ENCODE results near the gene ESPNL.

DNA sequence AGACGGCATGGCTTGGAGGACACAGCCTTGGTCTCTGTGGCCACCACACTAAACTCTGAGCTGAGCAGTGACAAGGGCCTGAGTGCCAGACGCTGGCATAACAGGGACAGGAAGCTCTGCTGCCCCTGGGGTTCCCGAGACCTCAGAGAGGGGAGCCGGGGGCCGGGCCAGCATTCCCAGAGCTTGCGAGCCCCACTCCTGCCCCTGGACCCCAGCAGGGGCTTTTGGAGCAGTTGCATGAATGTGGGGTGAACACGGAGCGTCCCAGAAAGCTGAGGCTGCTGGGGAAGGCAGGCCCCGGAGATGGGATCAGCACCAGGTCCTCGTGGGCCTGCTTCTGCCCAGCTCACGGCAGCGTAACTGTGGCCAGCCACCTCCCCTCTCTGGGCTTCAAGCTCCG, 51.1 kb downstream of the ESPNL start:
- no peak for TF ChIP-seq YY1 (IDR thresholded peaks at IDR 0.05)
- TF ChIP-seq, protein P1, sequence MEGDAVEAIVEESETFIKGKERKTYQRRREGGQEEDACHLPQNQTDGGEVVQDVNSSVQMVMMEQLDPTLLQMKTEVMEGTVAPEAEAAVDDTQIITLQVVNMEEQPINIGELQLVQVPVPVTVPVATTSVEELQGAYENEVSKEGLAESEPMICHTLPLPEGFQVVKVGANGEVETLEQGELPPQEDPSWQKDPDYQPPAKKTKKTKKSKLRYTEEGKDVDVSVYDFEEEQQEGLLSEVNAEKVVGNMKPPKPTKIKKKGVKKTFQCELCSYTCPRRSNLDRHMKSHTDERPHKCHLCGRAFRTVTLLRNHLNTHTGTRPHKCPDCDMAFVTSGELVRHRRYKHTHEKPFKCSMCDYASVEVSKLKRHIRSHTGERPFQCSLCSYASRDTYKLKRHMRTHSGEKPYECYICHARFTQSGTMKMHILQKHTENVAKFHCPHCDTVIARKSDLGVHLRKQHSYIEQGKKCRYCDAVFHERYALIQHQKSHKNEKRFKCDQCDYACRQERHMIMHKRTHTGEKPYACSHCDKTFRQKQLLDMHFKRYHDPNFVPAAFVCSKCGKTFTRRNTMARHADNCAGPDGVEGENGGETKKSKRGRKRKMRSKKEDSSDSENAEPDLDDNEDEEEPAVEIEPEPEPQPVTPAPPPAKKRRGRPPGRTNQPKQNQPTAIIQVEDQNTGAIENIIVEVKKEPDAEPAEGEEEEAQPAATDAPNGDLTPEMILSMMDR (IDR thresholded peaks at IDR 0.05; ENCODE audit: low read depth, low read length, missing input control) = no peak
- TF ChIP-seq HNF4G (IDR thresholded peaks at IDR 0.05) = no peak
- no peak for TF ChIP-seq RAD21 (IDR thresholded peaks at IDR 0.05)
- TF ChIP-seq, protein P2, sequence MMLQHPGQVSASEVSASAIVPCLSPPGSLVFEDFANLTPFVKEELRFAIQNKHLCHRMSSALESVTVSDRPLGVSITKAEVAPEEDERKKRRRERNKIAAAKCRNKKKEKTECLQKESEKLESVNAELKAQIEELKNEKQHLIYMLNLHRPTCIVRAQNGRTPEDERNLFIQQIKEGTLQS (IDR thresholded peaks at IDR 0.05) = no peak
- TF ChIP-seq, protein P3, sequence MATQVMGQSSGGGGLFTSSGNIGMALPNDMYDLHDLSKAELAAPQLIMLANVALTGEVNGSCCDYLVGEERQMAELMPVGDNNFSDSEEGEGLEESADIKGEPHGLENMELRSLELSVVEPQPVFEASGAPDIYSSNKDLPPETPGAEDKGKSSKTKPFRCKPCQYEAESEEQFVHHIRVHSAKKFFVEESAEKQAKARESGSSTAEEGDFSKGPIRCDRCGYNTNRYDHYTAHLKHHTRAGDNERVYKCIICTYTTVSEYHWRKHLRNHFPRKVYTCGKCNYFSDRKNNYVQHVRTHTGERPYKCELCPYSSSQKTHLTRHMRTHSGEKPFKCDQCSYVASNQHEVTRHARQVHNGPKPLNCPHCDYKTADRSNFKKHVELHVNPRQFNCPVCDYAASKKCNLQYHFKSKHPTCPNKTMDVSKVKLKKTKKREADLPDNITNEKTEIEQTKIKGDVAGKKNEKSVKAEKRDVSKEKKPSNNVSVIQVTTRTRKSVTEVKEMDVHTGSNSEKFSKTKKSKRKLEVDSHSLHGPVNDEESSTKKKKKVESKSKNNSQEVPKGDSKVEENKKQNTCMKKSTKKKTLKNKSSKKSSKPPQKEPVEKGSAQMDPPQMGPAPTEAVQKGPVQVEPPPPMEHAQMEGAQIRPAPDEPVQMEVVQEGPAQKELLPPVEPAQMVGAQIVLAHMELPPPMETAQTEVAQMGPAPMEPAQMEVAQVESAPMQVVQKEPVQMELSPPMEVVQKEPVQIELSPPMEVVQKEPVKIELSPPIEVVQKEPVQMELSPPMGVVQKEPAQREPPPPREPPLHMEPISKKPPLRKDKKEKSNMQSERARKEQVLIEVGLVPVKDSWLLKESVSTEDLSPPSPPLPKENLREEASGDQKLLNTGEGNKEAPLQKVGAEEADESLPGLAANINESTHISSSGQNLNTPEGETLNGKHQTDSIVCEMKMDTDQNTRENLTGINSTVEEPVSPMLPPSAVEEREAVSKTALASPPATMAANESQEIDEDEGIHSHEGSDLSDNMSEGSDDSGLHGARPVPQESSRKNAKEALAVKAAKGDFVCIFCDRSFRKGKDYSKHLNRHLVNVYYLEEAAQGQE (IDR thresholded peaks at IDR 0.05) = no peak
- TF ChIP-seq TAF1 (conservative IDR thresholded peaks at IDR 0.05) = no peak
- TF ChIP-seq, protein P4, sequence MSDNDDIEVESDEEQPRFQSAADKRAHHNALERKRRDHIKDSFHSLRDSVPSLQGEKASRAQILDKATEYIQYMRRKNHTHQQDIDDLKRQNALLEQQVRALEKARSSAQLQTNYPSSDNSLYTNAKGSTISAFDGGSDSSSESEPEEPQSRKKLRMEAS (IDR thresholded peaks at IDR 0.05) = no peak
- no peak for TF ChIP-seq GABPA (IDR thresholded peaks at IDR 0.05 in 1 of 2, conservative IDR thresholded peaks at IDR 0.05 in 1 of 2)
- no peak for TF ChIP-seq FOXA1 (IDR thresholded peaks at IDR 0.05)
- TF ChIP-seq, protein P5, sequence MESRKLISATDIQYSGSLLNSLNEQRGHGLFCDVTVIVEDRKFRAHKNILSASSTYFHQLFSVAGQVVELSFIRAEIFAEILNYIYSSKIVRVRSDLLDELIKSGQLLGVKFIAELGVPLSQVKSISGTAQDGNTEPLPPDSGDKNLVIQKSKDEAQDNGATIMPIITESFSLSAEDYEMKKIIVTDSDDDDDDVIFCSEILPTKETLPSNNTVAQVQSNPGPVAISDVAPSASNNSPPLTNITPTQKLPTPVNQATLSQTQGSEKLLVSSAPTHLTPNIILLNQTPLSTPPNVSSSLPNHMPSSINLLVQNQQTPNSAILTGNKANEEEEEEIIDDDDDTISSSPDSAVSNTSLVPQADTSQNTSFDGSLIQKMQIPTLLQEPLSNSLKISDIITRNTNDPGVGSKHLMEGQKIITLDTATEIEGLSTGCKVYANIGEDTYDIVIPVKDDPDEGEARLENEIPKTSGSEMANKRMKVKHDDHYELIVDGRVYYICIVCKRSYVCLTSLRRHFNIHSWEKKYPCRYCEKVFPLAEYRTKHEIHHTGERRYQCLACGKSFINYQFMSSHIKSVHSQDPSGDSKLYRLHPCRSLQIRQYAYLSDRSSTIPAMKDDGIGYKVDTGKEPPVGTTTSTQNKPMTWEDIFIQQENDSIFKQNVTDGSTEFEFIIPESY (IDR thresholded peaks at IDR 0.05) = no peak
